Stimulated activated CD8-positive, alpha-beta memory T cell treated with anti-CD3 and anti-CD28 coated beads, Interleukin-7, amount 100 ng/mL, for 48 hours (primary cell): Measurements from ENCODE around the gene PEMT.

ENCODE experiments used
- DNase-seq, 2 donors: peaks; one replicate each; pipeline ENCODE4 v3.0.0-alpha.2; 2020; ENCODE audit warnings: low read depth in 1 of 2; ENCODE audit errors: extremely low read depth in 1 of 2

PEMT gene

GRCh38 chr17:17605729-17606088, 14.2 kb upstream of the PEMT start:
- DNase-seq, result no peak

- DNase-seq, result no peak
Measured at GRCh38 chr17:17605083-17605728, 13.7 kb upstream of the PEMT start.

- no peak for DNase-seq
Measured at GRCh38 chr17:17603895-17604225, 12.4 kb upstream of the PEMT start.

GRCh38 chr17:17603178-17603894, 11.8 kb upstream of the PEMT start:
- no peak for DNase-seq

GRCh38 chr17:17599965-17600364, 8.5 kb upstream of the PEMT start:
- DNase-seq, result no peak

- no peak for DNase-seq
Measured at GRCh38 chr17:17598003-17598402, 6.5 kb upstream of the PEMT start.

GRCh38 chr17:17595755-17596154, 4.2 kb upstream of the PEMT start:
- DNase-seq, result no peak

GRCh38 chr17:17593222-17593620, 1.7 kb upstream of the PEMT start:
- no peak for DNase-seq

GRCh38 chr17:17590883-17591354, 589 bp downstream of the PEMT start:
- DNase-seq, result no peak

- no peak for DNase-seq
Measured at GRCh38 chr17:17590141-17590751, 1.3 kb downstream of the PEMT start.

GRCh38 chr17:17587614-17588337, 3.7 kb downstream of the PEMT start:
- no peak for DNase-seq

- no peak for DNase-seq
Measured at GRCh38 chr17:17582372-17582771, 9.1 kb downstream of the PEMT start.

GRCh38 chr17:17581509-17581908, 10.0 kb downstream of the PEMT start:
- no peak for DNase-seq

GRCh38 chr17:17580662-17581470, 10.6 kb downstream of the PEMT start:
- no peak for DNase-seq

GRCh38 chr17:17579691-17580090, 11.8 kb downstream of the PEMT start:
- DNase-seq, result no peak

- DNase-seq, result no peak
Measured at GRCh38 chr17:17577373-17577772, 14.1 kb downstream of the PEMT start.

- DNase-seq, result no peak
Measured at GRCh38 chr17:17576772-17577234, 14.7 kb downstream of the PEMT start.

GRCh38 chr17:17575360-17576251, 15.9 kb downstream of the PEMT start:
- no peak for DNase-seq

GRCh38 chr17:17573912-17574311, 17.6 kb downstream of the PEMT start:
- DNase-seq, result no peak
